H9 (cell line): Measurements from ENCODE around the gene CHST13. TPM values are rescaled to one million over a fixed set of nuclear protein-coding genes. Genes with fewer than 3 reads are reported as not detected.

Experiments used
- DNase-seq: peaks from one replicate; pipeline ENCODE4 v3.0.0-alpha.2; 2017
- H2AFZ ChIP-seq: one replicate; pipeline ENCODE4 v1.6.1; 2013; ENCODE audit warnings: mild to moderate bottlenecking, low read length, control low read depth, moderate library complexity
- H2AK5ac ChIP-seq: 2 replicates; pipeline ENCODE4 v1.6.1; 2013; ENCODE audit warnings: low read length, control low read depth, mixed read lengths; ENCODE audit not compliant: insufficient read length
- H2BK120ac ChIP-seq: one replicate; pipeline ENCODE4 v1.6.1; 2013; ENCODE audit warnings: low read depth, mild to moderate bottlenecking, low read length, control low read depth, inconsistent platforms; ENCODE audit not compliant: poor library complexity, severe bottlenecking
- H2BK12ac ChIP-seq: 2 replicates; pipeline ENCODE4 v1.6.1; 2013; ENCODE audit warnings: low read length, control low read depth, mixed read lengths, low read depth; ENCODE audit not compliant: insufficient read length
- H2BK15ac ChIP-seq: 2 replicates; pipeline ENCODE4 v1.6.1; 2013; ENCODE audit warnings: low read depth, low read length, control low read depth
- H2BK20ac ChIP-seq: one replicate; pipeline ENCODE4 v1.6.1; 2013; ENCODE audit warnings: low read depth, mild to moderate bottlenecking, low read length, control low read depth, inconsistent platforms; ENCODE audit not compliant: poor library complexity, severe bottlenecking
- H2BK5ac ChIP-seq: 2 replicates; pipeline ENCODE4 v1.6.1; 2013; ENCODE audit warnings: low read length, control low read depth, mixed read lengths; ENCODE audit not compliant: insufficient read length
- H3K14ac ChIP-seq: 2 replicates; pipeline ENCODE4 v1.6.1; 2013; ENCODE audit warnings: low read length, control low read depth; ENCODE audit not compliant: insufficient read depth
- H3K18ac ChIP-seq: 2 replicates; pipeline ENCODE4 v1.6.1; 2013; ENCODE audit warnings: low read depth, mild to moderate bottlenecking, mixed read lengths, low read length, control low read depth; ENCODE audit not compliant: insufficient read length
- H3K23ac ChIP-seq: 2 replicates; pipeline ENCODE4 v1.6.1; 2013; ENCODE audit warnings: low read length, control low read depth, mixed read lengths, low read depth; ENCODE audit not compliant: insufficient read length
- H3K23me2 ChIP-seq: 2 replicates; pipeline ENCODE4 v1.6.1; 2013; ENCODE audit warnings: low read depth, mild to moderate bottlenecking, mixed read lengths, low read length, control low read depth; ENCODE audit not compliant: insufficient read length, poor library complexity, severe bottlenecking
- H3K27ac ChIP-seq: 2 replicates; pipeline ENCODE4 v1.5.1; 2013; ENCODE audit warnings: low read length, control low read depth, mixed read lengths, low read depth; ENCODE audit not compliant: insufficient read length
- H3K27me3 ChIP-seq: 2 replicates; pipeline ENCODE4 v1.6.1; 2013; ENCODE audit warnings: low read length, control low read depth, inconsistent platforms; ENCODE audit not compliant: insufficient read depth
- H3K4ac ChIP-seq: 2 replicates; pipeline ENCODE4 v1.6.1; 2013; ENCODE audit warnings: low read depth, mild to moderate bottlenecking, control low read depth, inconsistent platforms, low read length, moderate library complexity
- H3K4me1 ChIP-seq: 2 replicates; pipeline ENCODE4 v1.6.1; 2013; ENCODE audit warnings: low read length, control low read depth, inconsistent platforms; ENCODE audit not compliant: insufficient read depth
- H3K4me2 ChIP-seq: 2 replicates; pipeline ENCODE4 v1.6.1; 2013; ENCODE audit warnings: low read length, control low read depth, mixed read lengths; ENCODE audit not compliant: insufficient read length, insufficient read depth
- H3K56ac ChIP-seq: 2 replicates; pipeline ENCODE4 v1.6.1; 2013; ENCODE audit warnings: low read depth, mild to moderate bottlenecking, mixed read lengths, low read length, control low read depth; ENCODE audit not compliant: insufficient read length
- H3K79me1 ChIP-seq: 2 replicates; pipeline ENCODE4 v1.6.1; 2013; ENCODE audit warnings: low read depth, mild to moderate bottlenecking, moderate library complexity, low read length, control low read depth, inconsistent platforms; ENCODE audit not compliant: insufficient read depth, poor library complexity, severe bottlenecking
- H3K79me2 ChIP-seq: 2 replicates; pipeline ENCODE4 v1.6.1; 2013; ENCODE audit warnings: low read length, control low read depth, inconsistent platforms; ENCODE audit not compliant: insufficient read depth
- H3K9ac ChIP-seq: 2 replicates; pipeline ENCODE4 v1.6.1; 2013; ENCODE audit warnings: low read length, control low read depth, mixed read lengths; ENCODE audit not compliant: insufficient read length; ENCODE audit errors: extremely low read depth
- H3K9me3 ChIP-seq: one replicate; pipeline ENCODE4 v1.6.1; 2013; ENCODE audit warnings: low read depth, low read length, inconsistent platforms; ENCODE audit not compliant: control insufficient read depth
- H3T11ph ChIP-seq: one replicate; pipeline ENCODE4 v1.6.1; 2013; ENCODE audit warnings: mild to moderate bottlenecking, low read length, control low read depth, inconsistent platforms
- H4K20me1 ChIP-seq: one replicate; pipeline ENCODE4 v1.6.1; 2013; ENCODE audit not compliant: control insufficient read depth, insufficient read length, insufficient read depth
- H4K5ac ChIP-seq: 2 replicates; pipeline ENCODE4 v1.6.1; 2013; ENCODE audit warnings: low read depth, mild to moderate bottlenecking, mixed read lengths, low read length, control low read depth; ENCODE audit not compliant: insufficient read length
- H4K8ac ChIP-seq: replicated peaks from 2 replicates; pipeline ENCODE4 v1.6.1; 2013; ENCODE audit warnings: low read length, control low read depth, mixed read lengths, low read depth; ENCODE audit not compliant: insufficient read length
- H4K91ac ChIP-seq: 2 replicates; pipeline ENCODE4 v1.6.1; 2013; ENCODE audit warnings: low read depth, mild to moderate bottlenecking, moderate library complexity, mixed read lengths, low read length, control low read depth; ENCODE audit not compliant: insufficient read length
- H3K27ac Mint-ChIP-seq, 3 experiments: 2 replicates in 2 of 3; 3 replicates in 1 of 3; pipeline ENCODE4 v1.8.0; 2020 to 2021; ENCODE audit warnings: mixed read lengths in 3 of 3, mild to moderate bottlenecking in 1 of 3, moderate library complexity in 1 of 3
- H3K27me3 Mint-ChIP-seq: 2 replicates; pipeline ENCODE4 v1.8.0; 2021; ENCODE audit warnings: low read depth, mild to moderate bottlenecking, moderate library complexity, mixed read lengths
- H3K36me3 Mint-ChIP-seq, 3 experiments: 2 replicates in 2 of 3; 3 replicates in 1 of 3; pipeline ENCODE4 v1.8.0; 2020 to 2021; ENCODE audit warnings: low read depth in 3 of 3, mixed read lengths in 3 of 3; ENCODE audit not compliant: insufficient read depth in 1 of 3
- H3K4me1 Mint-ChIP-seq, 2 experiments: 2 replicates each; pipeline ENCODE4 v1.8.0; 2020; ENCODE audit warnings: mixed read lengths in 2 of 2
- H3K4me3 Mint-ChIP-seq, 2 experiments: 2 replicates in 1 of 2; 3 replicates in 1 of 2; pipeline ENCODE4 v1.8.0; 2020 to 2021; ENCODE audit warnings: mild to moderate bottlenecking in 2 of 2, mixed read lengths in 2 of 2, moderate library complexity in 1 of 2
- H3K9me3 Mint-ChIP-seq, 2 experiments: 2 replicates in 1 of 2; 3 replicates in 1 of 2; pipeline ENCODE4 v1.8.0; 2020; ENCODE audit warnings: mild to moderate bottlenecking in 2 of 2, mixed read lengths in 2 of 2, moderate library complexity in 1 of 2
- WGBS: extraction: QIAGEN DNeasy Blood & Tissue Kit; methylation state at CpG from one replicate; pipeline ENCODE4 v1.1.7; 2013; ENCODE audit warnings: missing lambda C conversion rate, low lambda C conversion rate, mixed read lengths; ENCODE audit not compliant: insufficient read length; ENCODE audit errors: extremely low coverage; 5-methylcytosine and 5-hydroxymethylcytosine counted together
- total RNA-seq: library from RNA; stranded (reverse); gene quantifications from 2 replicates; pipeline ENCODE4 v1.2.1, GENCODE V29; 2021
- TF ChIP-seq, protein P1 (sequence below): fragments of 200-600 bp; sonication (generic); conservative IDR thresholded peaks from 3 replicates; pipeline ENCODE4 v1.8.0; 2021; ENCODE audit warnings: antibody characterized with exemption, mild to moderate bottlenecking

CHST13 gene
- total RNA-seq, 1 experiment from 2014 or later: 0.85 TPM

DNA sequence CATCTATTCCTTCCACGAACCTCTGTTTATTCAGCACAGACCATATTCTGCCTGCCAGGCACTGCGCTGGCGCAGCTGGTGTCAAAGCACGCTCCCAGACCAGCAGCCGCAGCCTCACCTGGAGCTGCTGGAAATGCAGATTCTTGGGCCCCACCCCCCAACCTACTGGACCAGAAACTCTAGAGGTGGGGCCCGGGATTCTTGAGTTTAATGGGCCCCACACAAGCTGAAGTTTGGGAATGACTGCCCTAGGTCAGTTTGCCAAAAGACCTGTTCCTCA is 7.0 kb downstream of the CHST13 start:
- H3K79me2 ChIP-seq: no peaks in the 10 kb centered on the region
- no peak overlapping the region for H2BK120ac ChIP-seq
- no peak overlapping the region for H3T11ph ChIP-seq
- no peak overlapping the region for H4K5ac ChIP-seq
- no peaks in the 10 kb centered on the region for H3K4me1 ChIP-seq
- no peak overlapping the region for H3K23ac ChIP-seq
- no peaks in the 10 kb centered on the region for H3K23me2 ChIP-seq
- H2AK5ac ChIP-seq: no peak overlapping the region
- H3K27me3 Mint-ChIP-seq: peaks cover 15% of the 10 kb centered on the region
- H3K36me3 Mint-ChIP-seq: no peaks in the 10 kb centered on the region; a peak in 1 of 7 replicates
- no peaks in the 10 kb centered on the region for H3K27me3 ChIP-seq
- no peak overlapping the region for H4K91ac ChIP-seq
- no peak overlapping the region for H3K9ac ChIP-seq
- no peak overlapping the region for H2AFZ ChIP-seq
- H3K9me3 Mint-ChIP-seq: no peaks in the 10 kb centered on the region
- no peaks in the 10 kb centered on the region for H4K20me1 ChIP-seq
- H3K4me1 Mint-ChIP-seq: peaks cover 3 to 9% of the 10 kb centered on the region in 2 experiments; a peak in 3 of 4 replicates
- H3K56ac ChIP-seq: no peak overlapping the region
- H4K8ac ChIP-seq: no peak overlapping the region
- no peak overlapping the region for H3K14ac ChIP-seq
- H2BK5ac ChIP-seq: no peak overlapping the region
- H3K27ac ChIP-seq: no peak overlapping the region
- H3K18ac ChIP-seq: no peak overlapping the region
- no peak overlapping the region for H2BK12ac ChIP-seq
- TF ChIP-seq, protein P1, sequence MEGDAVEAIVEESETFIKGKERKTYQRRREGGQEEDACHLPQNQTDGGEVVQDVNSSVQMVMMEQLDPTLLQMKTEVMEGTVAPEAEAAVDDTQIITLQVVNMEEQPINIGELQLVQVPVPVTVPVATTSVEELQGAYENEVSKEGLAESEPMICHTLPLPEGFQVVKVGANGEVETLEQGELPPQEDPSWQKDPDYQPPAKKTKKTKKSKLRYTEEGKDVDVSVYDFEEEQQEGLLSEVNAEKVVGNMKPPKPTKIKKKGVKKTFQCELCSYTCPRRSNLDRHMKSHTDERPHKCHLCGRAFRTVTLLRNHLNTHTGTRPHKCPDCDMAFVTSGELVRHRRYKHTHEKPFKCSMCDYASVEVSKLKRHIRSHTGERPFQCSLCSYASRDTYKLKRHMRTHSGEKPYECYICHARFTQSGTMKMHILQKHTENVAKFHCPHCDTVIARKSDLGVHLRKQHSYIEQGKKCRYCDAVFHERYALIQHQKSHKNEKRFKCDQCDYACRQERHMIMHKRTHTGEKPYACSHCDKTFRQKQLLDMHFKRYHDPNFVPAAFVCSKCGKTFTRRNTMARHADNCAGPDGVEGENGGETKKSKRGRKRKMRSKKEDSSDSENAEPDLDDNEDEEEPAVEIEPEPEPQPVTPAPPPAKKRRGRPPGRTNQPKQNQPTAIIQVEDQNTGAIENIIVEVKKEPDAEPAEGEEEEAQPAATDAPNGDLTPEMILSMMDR: no peak; the same call in 2 of the 3 replicates
- no peak for DNase-seq
- no peaks in the 10 kb centered on the region for H3K9me3 ChIP-seq
- H2BK20ac ChIP-seq: no peak overlapping the region
- H3K79me1 ChIP-seq: no peaks in the 10 kb centered on the region
- H3K4ac ChIP-seq: no peak overlapping the region
- H3K4me2 ChIP-seq: no peak overlapping the region
- H3K4me3 Mint-ChIP-seq: no peak overlapping the region
- no peak overlapping the region for H2BK15ac ChIP-seq
- H3K27ac Mint-ChIP-seq: no peak overlapping the region
- whole genome bisulfite sequencing: no CpG with 5 or more reads among the region's 6 CpGs
